HepG2 (cell line): Measurements from ENCODE around the gene CAMSAP2.

Source experiments
- AKAP8 ChIP-seq: sonication (generic); formaldehyde crosslinking; IDR thresholded peaks from 2 replicates; pipeline ENCODE4 v1.5.1; 2020; ENCODE audit warnings: mild to moderate bottlenecking, missing genetic modification reagents
- EP300 ChIP-seq, 3 experiments: sonication (generic) in 1 of 3; formaldehyde crosslinking in 1 of 3; IDR thresholded peaks; 2 replicates each; pipeline versions ENCODE4 v1.5.1 to v1.6.1; 2011 to 2020; ENCODE audit warnings: low read depth in 2 of 3, low read length in 2 of 3, borderline replicate concordance in 1 of 3, improper control_type of control experiment in 1 of 3, mild to moderate bottlenecking in 1 of 3, missing genetic modification reagents in 1 of 3, moderate library complexity in 1 of 3
- PAX8 ChIP-seq: sonication (generic); formaldehyde crosslinking; IDR thresholded peaks from 2 replicates; pipeline ENCODE4 v1.8.0; 2022; ENCODE audit warnings: mild to moderate bottlenecking, missing genetic modification reagents, borderline replicate concordance
- ZNF572 ChIP-seq: sonication (generic); formaldehyde crosslinking; IDR thresholded peaks from 2 replicates; pipeline ENCODE4 v1.5.1; 2020; ENCODE audit warnings: mild to moderate bottlenecking, missing genetic modification reagents
- TF ChIP-seq, protein P1 (sequence below): sonication (generic); formaldehyde crosslinking; IDR thresholded peaks from 2 replicates; pipeline ENCODE4 v1.5.0; 2020; ENCODE audit warnings: mild to moderate bottlenecking, missing genetic modification reagents, moderate library complexity
- TF ChIP-seq, protein P2 (sequence below): sonication (generic); formaldehyde crosslinking; IDR thresholded peaks from 2 replicates; pipeline ENCODE4 v1.4.0; 2020; ENCODE audit warnings: missing genetic modification reagents, borderline replicate concordance

DNA sequence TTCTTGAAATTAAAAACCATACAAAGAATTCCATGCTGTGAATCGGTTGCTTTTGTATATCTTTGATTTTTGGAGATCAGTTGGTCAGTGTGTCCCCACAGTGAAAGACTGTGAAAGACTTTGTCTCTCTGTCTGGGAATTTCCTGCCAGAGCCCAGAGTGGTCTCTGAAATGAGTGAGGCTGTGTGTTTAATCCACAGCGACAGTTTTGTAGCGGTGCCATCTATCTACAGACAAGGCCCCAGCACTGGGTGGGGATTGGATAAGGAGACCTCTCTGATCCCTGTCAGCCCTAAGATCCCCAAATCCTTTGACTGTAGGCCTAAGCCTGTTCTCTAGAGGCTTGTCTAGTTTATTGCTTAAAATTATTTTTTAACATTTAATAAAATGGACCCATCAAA lies 144.4 kb downstream of the CAMSAP2 start:
- no peak for TF ChIP-seq EP300 (IDR thresholded peaks at IDR 0.05; ENCODE audit: low read depth in 2 of 2, low read length in 2 of 2)
- TF ChIP-seq EP300 (CRISPR knock-in tag; IDR thresholded peaks at IDR 0.05; ENCODE audit: borderline replicate concordance), result no peak
- TF ChIP-seq, protein P1, sequence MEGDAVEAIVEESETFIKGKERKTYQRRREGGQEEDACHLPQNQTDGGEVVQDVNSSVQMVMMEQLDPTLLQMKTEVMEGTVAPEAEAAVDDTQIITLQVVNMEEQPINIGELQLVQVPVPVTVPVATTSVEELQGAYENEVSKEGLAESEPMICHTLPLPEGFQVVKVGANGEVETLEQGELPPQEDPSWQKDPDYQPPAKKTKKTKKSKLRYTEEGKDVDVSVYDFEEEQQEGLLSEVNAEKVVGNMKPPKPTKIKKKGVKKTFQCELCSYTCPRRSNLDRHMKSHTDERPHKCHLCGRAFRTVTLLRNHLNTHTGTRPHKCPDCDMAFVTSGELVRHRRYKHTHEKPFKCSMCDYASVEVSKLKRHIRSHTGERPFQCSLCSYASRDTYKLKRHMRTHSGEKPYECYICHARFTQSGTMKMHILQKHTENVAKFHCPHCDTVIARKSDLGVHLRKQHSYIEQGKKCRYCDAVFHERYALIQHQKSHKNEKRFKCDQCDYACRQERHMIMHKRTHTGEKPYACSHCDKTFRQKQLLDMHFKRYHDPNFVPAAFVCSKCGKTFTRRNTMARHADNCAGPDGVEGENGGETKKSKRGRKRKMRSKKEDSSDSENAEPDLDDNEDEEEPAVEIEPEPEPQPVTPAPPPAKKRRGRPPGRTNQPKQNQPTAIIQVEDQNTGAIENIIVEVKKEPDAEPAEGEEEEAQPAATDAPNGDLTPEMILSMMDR (CRISPR knock-in tag), result no peak
- no peak for TF ChIP-seq AKAP8 (CRISPR knock-in tag)
- TF ChIP-seq ZNF572, result no peak
- TF ChIP-seq, protein P2, sequence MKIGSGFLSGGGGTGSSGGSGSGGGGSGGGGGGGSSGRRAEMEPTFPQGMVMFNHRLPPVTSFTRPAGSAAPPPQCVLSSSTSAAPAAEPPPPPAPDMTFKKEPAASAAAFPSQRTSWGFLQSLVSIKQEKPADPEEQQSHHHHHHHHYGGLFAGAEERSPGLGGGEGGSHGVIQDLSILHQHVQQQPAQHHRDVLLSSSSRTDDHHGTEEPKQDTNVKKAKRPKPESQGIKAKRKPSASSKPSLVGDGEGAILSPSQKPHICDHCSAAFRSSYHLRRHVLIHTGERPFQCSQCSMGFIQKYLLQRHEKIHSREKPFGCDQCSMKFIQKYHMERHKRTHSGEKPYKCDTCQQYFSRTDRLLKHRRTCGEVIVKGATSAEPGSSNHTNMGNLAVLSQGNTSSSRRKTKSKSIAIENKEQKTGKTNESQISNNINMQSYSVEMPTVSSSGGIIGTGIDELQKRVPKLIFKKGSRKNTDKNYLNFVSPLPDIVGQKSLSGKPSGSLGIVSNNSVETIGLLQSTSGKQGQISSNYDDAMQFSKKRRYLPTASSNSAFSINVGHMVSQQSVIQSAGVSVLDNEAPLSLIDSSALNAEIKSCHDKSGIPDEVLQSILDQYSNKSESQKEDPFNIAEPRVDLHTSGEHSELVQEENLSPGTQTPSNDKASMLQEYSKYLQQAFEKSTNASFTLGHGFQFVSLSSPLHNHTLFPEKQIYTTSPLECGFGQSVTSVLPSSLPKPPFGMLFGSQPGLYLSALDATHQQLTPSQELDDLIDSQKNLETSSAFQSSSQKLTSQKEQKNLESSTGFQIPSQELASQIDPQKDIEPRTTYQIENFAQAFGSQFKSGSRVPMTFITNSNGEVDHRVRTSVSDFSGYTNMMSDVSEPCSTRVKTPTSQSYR (CRISPR knock-in tag), result no peak
- no peak for TF ChIP-seq PAX8 (CRISPR knock-in tag)
